GM10248 (cell line): Measurements from ENCODE around the gene PHF8.

Experiments used
- CTCF ChIA-PET: fragments of 300-600 bp; sonication (Branson Sonifier 250); formaldehyde crosslinking; extraction: SDS; loops from one replicate; lab custom pipeline; 2021; ENCODE audit warnings: antibody characterized with exemption; lab: Yijun Ruan, JAX
- POLR2A ChIA-PET: fragments of 350-650 bp; sonication (Branson Sonifier 250); formaldehyde crosslinking; extraction: SDS; loops from one replicate; lab custom pipeline; 2020; ENCODE audit warnings: antibody characterized with exemption; lab: Yijun Ruan, JAX
- DNase-seq: peaks from one replicate; pipeline ENCODE4 v3.0.0; 2012; ENCODE audit errors: extremely low spot score
- CTCF ChIP-seq: IDR thresholded peaks from 2 replicates; pipeline ENCODE4 v1.5.1; 2012; ENCODE audit warnings: mild to moderate bottlenecking, low read depth; ENCODE audit errors: extremely low read depth, missing control alignments, control extremely low read depth

PHF8 gene

DNA sequence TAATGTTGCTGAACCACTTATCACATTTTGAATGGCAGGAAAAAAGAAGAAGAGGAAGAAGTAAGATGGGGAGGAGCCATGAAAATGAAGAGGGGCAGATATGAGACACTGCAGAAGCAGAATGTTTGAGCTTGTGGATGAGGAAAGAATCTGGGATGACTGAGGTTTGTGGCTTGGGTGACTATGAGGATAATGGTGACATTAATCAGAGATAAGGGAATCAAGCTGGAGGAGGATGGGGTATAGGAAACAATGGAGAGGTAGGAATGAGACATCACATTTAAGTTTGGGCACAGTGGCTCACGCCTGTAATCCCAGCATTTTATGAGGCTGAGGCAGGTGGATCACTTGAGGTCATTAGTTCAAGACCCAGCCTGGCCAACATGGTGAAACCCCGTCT is 19.1 kb upstream of the PHF8 start:
- POLR2A ChIA-PET = no interaction called here
- no peak for TF ChIP-seq CTCF
- no peak for DNase-seq
- CTCF ChIA-PET = no interaction called here

- ChIA-PET POLR2A (no interaction called here), CTCF (no interaction called here)
- DNase-seq = no peak
- no peak for TF ChIP-seq CTCF
These were observed 5.5 kb upstream of the PHF8 start for GRCh38 chrX:54049801-54050200.

GRCh38 chrX:54048412-54048811 is 4.1 kb upstream of the PHF8 start:
- ChIA-PET CTCF (no interaction called here), POLR2A (no interaction called here)
- no peak for DNase-seq
- no peak for TF ChIP-seq CTCF

DNA sequence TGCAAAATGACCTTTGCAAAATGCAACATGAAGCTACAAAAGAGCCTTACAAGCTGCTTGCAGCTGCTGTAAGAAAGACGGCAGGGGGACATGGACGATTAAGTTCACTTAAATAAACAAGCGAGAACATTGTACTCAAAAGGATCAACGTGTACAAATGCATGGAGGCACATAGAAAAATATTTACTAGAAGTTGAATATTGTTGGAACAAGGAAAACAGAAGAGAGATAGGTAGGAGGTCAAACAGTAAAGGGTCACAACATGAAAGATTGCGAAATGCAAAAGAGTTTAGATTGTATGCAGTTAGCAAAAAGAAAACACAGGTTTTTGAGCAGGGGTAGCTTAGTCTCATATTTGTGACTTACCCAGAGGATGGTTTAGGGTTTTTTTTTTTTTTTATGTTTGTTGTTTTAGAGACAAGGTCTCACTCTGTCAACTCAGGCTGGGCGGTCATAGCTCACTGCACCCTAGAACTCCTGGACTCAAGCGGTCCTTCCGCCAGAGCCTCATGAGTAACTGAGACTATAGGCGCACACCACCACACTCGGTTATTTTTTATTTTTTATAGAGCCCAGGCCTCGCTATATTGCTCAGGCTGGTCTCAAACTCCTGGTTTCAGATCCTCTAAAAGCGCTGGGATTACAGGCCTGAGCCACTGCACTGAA is 1.4 kb upstream of the PHF8 start:
- ChIA-PET CTCF (no interaction called here), POLR2A (no interaction called here)
- no peak for DNase-seq
- TF ChIP-seq CTCF = no peak

- no peak for TF ChIP-seq CTCF
- CTCF ChIA-PET = no interaction called here
- POLR2A ChIA-PET = no interaction called here
- no peak for DNase-seq
These were observed 635 bp upstream of the PHF8 start for GRCh38 chrX:54044877-54045338.

DNA sequence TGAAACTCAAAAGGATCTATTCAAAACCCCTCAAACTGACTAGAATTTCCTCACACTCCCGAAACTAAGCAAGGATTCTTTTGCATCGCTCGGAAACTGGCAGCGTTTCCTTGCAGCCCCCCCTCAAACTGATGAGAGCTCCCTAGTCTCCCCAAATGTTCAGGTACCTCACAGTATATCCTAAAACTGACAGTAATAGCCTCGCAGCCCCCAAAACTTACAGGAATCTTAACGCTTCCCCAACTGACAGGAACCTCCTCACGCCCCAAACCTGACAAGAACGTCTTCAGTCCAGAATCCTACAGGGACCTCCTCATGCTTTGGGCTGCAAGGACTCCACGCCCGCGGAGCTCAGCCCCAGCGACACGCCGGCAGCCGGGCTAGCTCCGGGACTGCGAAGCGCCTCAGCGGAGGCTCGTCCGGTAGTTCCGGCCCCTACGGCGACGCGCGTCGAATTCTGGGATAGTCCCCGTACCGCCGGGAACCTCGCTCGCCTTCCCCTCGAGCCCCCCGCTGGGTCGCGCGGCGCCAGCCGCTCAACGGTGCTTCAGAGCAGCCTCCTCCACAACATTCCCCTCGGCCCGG is 640 bp downstream of the PHF8 start:
- ChIA-PET CTCF (interaction anchor here (1.0 kb wide), 1 partner anchor 14 kb away, joined by 3 read pairs; no protein-coding TSS in a partner anchor), POLR2A (interaction anchor here (0.5 to 1.2 kb wide), 2 partner anchors 249 to 359 kb away, joined by 3 to 4 read pairs; no protein-coding TSS in a partner anchor)
- DNase-seq = peak; percentile 20
- no peak for TF ChIP-seq CTCF
